ENCODE results near the gene SLC6A20. TPM values are rescaled to one million over a fixed set of nuclear protein-coding genes. Genes with fewer than 3 reads are reported as not detected.
A peak's percentile ranks its signal among the peaks of the same experiment; 100 is the strongest.

The SLC6A20 gene
- total RNA-seq, 2 experiments from 2014 or later, result not detected

DNA sequence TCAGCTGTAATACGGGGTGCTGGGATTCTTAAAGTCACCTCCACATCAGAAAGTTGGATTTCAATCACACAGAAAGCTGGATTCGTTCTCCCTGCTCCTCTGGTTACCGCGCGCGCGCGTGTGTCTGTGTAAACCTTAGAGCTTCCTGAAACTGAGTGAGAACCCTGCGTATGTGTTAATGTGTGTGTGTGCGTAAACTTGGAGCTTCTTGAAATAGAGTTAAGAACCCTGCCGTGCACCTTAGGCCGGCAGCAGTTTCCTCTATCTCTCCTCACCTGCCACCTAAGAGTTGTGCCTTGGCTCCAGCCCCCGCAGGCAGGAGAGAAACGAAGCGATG, 45.1 kb upstream of the SLC6A20 start:
- Histone ChIP-seq H3K4me2 (ENCODE audit: low read length) (peak overlapping the region; percentile 70), H3K27ac (ENCODE audit: low read depth, low read length, poor library complexity, severe bottlenecking) (no peak overlapping the region), H3K9me2 (ENCODE audit: insufficient read depth, low read length) (no peaks in the 10 kb centered on the region), H4K20me1 (ENCODE audit: insufficient read depth, low read length) (no peaks in the 10 kb centered on the region), H3K9me3 (ENCODE audit: low read length) (no peaks in the 10 kb centered on the region), H3K4me3 (ENCODE audit: low read depth, low read length, poor library complexity, severe bottlenecking) (peak overlapping the region; percentile 72), H3K79me2 (ENCODE audit: insufficient read depth, low read depth, low read length) (no peaks in the 10 kb centered on the region), H2AFZ (ENCODE audit: low read length) (peak overlapping the region; percentile 59), H3K36me3 (ENCODE audit: insufficient read depth, low read length) (no peaks in the 10 kb centered on the region), H3K4me1 (ENCODE audit: insufficient read depth, low read length, poor library complexity, severe bottlenecking) (peaks cover 6% of the 10 kb centered on the region)
- peak; percentile 5 for DNase-seq (ENCODE audit: low spot score)
- no TSS peak for BruUV-seq (replicated peaks)
- CTCF ChIA-PET (ENCODE audit: unreplicated experiment), result no interaction called here
- intact Hi-C loops (cut with micrococcal nuclease; ENCODE audit: unreplicated experiment), result loop anchor here (5.0 kb wide), 1 partner anchor 66 kb away; no protein-coding TSS in a partner anchor
- POLR2A ChIA-PET, result interaction anchor here (0.9 to 1.0 kb wide), 2 partner anchors 9 to 27 kb away, joined by 3 read pairs; no protein-coding TSS in a partner anchor
- TF ChIP-seq EZH2phosphoT487 (IDR thresholded peaks at IDR 0.05; ENCODE audit: borderline replicate concordance, low read depth, low read length), result no peak
- TF ChIP-seq, protein P1, sequence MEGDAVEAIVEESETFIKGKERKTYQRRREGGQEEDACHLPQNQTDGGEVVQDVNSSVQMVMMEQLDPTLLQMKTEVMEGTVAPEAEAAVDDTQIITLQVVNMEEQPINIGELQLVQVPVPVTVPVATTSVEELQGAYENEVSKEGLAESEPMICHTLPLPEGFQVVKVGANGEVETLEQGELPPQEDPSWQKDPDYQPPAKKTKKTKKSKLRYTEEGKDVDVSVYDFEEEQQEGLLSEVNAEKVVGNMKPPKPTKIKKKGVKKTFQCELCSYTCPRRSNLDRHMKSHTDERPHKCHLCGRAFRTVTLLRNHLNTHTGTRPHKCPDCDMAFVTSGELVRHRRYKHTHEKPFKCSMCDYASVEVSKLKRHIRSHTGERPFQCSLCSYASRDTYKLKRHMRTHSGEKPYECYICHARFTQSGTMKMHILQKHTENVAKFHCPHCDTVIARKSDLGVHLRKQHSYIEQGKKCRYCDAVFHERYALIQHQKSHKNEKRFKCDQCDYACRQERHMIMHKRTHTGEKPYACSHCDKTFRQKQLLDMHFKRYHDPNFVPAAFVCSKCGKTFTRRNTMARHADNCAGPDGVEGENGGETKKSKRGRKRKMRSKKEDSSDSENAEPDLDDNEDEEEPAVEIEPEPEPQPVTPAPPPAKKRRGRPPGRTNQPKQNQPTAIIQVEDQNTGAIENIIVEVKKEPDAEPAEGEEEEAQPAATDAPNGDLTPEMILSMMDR (conservative IDR thresholded peaks at IDR 0.05; ENCODE audit: low read length), result no peak

- CTCF ChIA-PET (ENCODE audit: unreplicated experiment), result no interaction called here
- no TSS peak for BruUV-seq (replicated peaks)
- no peaks in the 10 kb centered on the region for H4K20me1 ChIP-seq (ENCODE audit: insufficient read depth, low read length)
Measured at GRCh38 chr3:45838466-45838865, 42.1 kb upstream of the SLC6A20 start.

GRCh38 chr3:45832699-45833098, 36.4 kb upstream of the SLC6A20 start:
- Histone ChIP-seq H3K36me3 (ENCODE audit: insufficient read depth, low read length) (no peaks in the 10 kb centered on the region), H3K79me2 (ENCODE audit: insufficient read depth, low read depth, low read length) (no peaks in the 10 kb centered on the region), H3K4me1 (ENCODE audit: insufficient read depth, low read length, poor library complexity, severe bottlenecking) (no peaks in the 10 kb centered on the region), H4K20me1 (ENCODE audit: insufficient read depth, low read length) (no peaks in the 10 kb centered on the region), H3K4me3 (ENCODE audit: low read depth, low read length, poor library complexity, severe bottlenecking) (no peak overlapping the region), H3K27ac (ENCODE audit: low read depth, low read length, poor library complexity, severe bottlenecking) (no peak overlapping the region), H3K9me2 (ENCODE audit: insufficient read depth, low read length) (no peaks in the 10 kb centered on the region), H3K4me2 (ENCODE audit: low read length) (no peak overlapping the region), H3K9me3 (ENCODE audit: low read length) (no peaks in the 10 kb centered on the region), H2AFZ (ENCODE audit: low read length) (no peak overlapping the region)
- TF ChIP-seq EZH2phosphoT487 (IDR thresholded peaks at IDR 0.05; ENCODE audit: borderline replicate concordance, low read depth, low read length), result no peak
- TF ChIP-seq, protein P1 (conservative IDR thresholded peaks at IDR 0.05; ENCODE audit: low read length), result peak; percentile 54
- ChIA-PET CTCF (ENCODE audit: unreplicated experiment) (no interaction called here), POLR2A (interaction anchor here (0.7 kb wide), 1 partner anchor 38 kb away, joined by 3 read pairs; no protein-coding TSS in a partner anchor)
- intact Hi-C loops (cut with micrococcal nuclease; ENCODE audit: unreplicated experiment), result loop anchor here (10.0 kb wide), 1 partner anchor 68 kb away; no protein-coding TSS in a partner anchor
- no TSS peak for BruUV-seq (replicated peaks)
- DNase-seq (ENCODE audit: low spot score), result peak; percentile 20

More at GRCh38 chr3:45838466-45838865, 42.1 kb upstream of the SLC6A20 start:
- no peak overlapping the region for H2AFZ ChIP-seq (ENCODE audit: low read length)
- DNase-seq (ENCODE audit: low spot score), result no peak
- no peaks in the 10 kb centered on the region for H3K9me3 ChIP-seq (ENCODE audit: low read length)
- no peak overlapping the region for H3K27ac ChIP-seq (ENCODE audit: low read depth, low read length, poor library complexity, severe bottlenecking)
- H3K9me2 ChIP-seq (ENCODE audit: insufficient read depth, low read length), result no peaks in the 10 kb centered on the region
- no peak overlapping the region for H3K4me2 ChIP-seq (ENCODE audit: low read length)
- no peak overlapping the region for H3K4me3 ChIP-seq (ENCODE audit: low read depth, low read length, poor library complexity, severe bottlenecking)
- peaks cover 6% of the 10 kb centered on the region for H3K4me1 ChIP-seq (ENCODE audit: insufficient read depth, low read length, poor library complexity, severe bottlenecking)
- no peak for TF ChIP-seq EZH2phosphoT487 (IDR thresholded peaks at IDR 0.05; ENCODE audit: borderline replicate concordance, low read depth, low read length)
- TF ChIP-seq, protein P1 (conservative IDR thresholded peaks at IDR 0.05; ENCODE audit: low read length), result no peak
- no peaks in the 10 kb centered on the region for H3K79me2 ChIP-seq (ENCODE audit: insufficient read depth, low read depth, low read length)
- POLR2A ChIA-PET, result no interaction called here
- intact Hi-C loops (cut with micrococcal nuclease; ENCODE audit: unreplicated experiment), result loop anchor here (10.0 kb wide), 1 partner anchor 74 kb away; no protein-coding TSS in a partner anchor
- H3K36me3 ChIP-seq (ENCODE audit: insufficient read depth, low read length), result no peaks in the 10 kb centered on the region

Measured in OCI-LY7 (cell line).